GM18526 (cell line): Measurements from ENCODE around the gene KIAA1755.

ENCODE experiments used
- POLR2A ChIP-seq: IDR thresholded peaks from 3 replicates; pipeline ENCODE4 v1.6.1; 2011; ENCODE audit not compliant: insufficient read length; ENCODE audit errors: extremely low read depth

KIAA1755 gene

GRCh38 chr20:38260378-38261053 lies at the start of gene KIAA1755:
KIAA1755 (minus strand) TSS chr20:38260735; CDS start chr20:38260500, 235 bp downstream.
- no peak for TF ChIP-seq POLR2A

- no peak for TF ChIP-seq POLR2A
Measured at GRCh38 chr20:38308447-38308846, 47.9 kb upstream of the KIAA1755 start.

GRCh38 chr20:38308047-38308438 lies 47.5 kb upstream of the KIAA1755 start:
- no peak for TF ChIP-seq POLR2A

- TF ChIP-seq POLR2A, result no peak
Measured at GRCh38 chr20:38307371-38308046, 47.0 kb upstream of the KIAA1755 start.

GRCh38 chr20:38306379-38306778 lies 45.8 kb upstream of the KIAA1755 start:
- TF ChIP-seq POLR2A, result no peak

GRCh38 chr20:38305541-38305940 lies 45.0 kb upstream of the KIAA1755 start:
- no peak for TF ChIP-seq POLR2A

GRCh38 chr20:38304845-38305447 lies 44.4 kb upstream of the KIAA1755 start:
- no peak for TF ChIP-seq POLR2A

GRCh38 chr20:38303908-38304379 lies 43.4 kb upstream of the KIAA1755 start, which contains the start of gene BPI:
BPI (plus strand) TSS chr20:38304156; CDS start chr20:38304224, 68 bp downstream.
- no peak for TF ChIP-seq POLR2A

GRCh38 chr20:38302786-38303185 lies 42.3 kb upstream of the KIAA1755 start:
- TF ChIP-seq POLR2A, result no peak

GRCh38 chr20:38301309-38301708 lies 40.8 kb upstream of the KIAA1755 start:
- no peak for TF ChIP-seq POLR2A

- no peak for TF ChIP-seq POLR2A
Measured at GRCh38 chr20:38300438-38300837, 39.9 kb upstream of the KIAA1755 start.

- no peak for TF ChIP-seq POLR2A
Measured at GRCh38 chr20:38299963-38300362, 39.4 kb upstream of the KIAA1755 start.

- TF ChIP-seq POLR2A, result no peak
Measured at GRCh38 chr20:38298768-38299288, 38.3 kb upstream of the KIAA1755 start.

GRCh38 chr20:38297916-38298674 lies 37.6 kb upstream of the KIAA1755 start:
- TF ChIP-seq POLR2A, result no peak

- no peak for TF ChIP-seq POLR2A
Measured at GRCh38 chr20:38296433-38296832, 35.9 kb upstream of the KIAA1755 start.
